Osteocyte (in vitro differentiated cells): ENCODE measurements around the gene TPRA1. TPM values are rescaled to one million over a fixed set of nuclear protein-coding genes. Genes with fewer than 3 reads are reported as not detected.

Experiments
- DNase-seq: peaks from one replicate; pipeline ENCODE4 v3.0.0; 2021; ENCODE audit warnings: mixed read lengths; ENCODE audit not compliant: unreplicated experiment; ENCODE audit errors: extremely low spot score
- H3K27ac Mint-ChIP-seq: one replicate; pipeline ENCODE4 v1.8.0; 2021; ENCODE audit warnings: mild to moderate bottlenecking, mixed read lengths; ENCODE audit not compliant: unreplicated experiment
- H3K27me3 Mint-ChIP-seq: one replicate; pipeline ENCODE4 v1.8.0; 2021; ENCODE audit warnings: mixed read lengths; ENCODE audit not compliant: unreplicated experiment
- H3K36me3 Mint-ChIP-seq: one replicate; pipeline ENCODE4 v1.8.0; 2021; ENCODE audit warnings: mixed read lengths; ENCODE audit not compliant: unreplicated experiment
- H3K4me1 Mint-ChIP-seq: one replicate; pipeline ENCODE4 v1.8.0; 2021; ENCODE audit warnings: mixed read lengths; ENCODE audit not compliant: unreplicated experiment
- H3K4me3 Mint-ChIP-seq: one replicate; pipeline ENCODE4 v1.8.0; 2021; ENCODE audit warnings: mild to moderate bottlenecking, moderate library complexity, mixed read lengths; ENCODE audit not compliant: unreplicated experiment
- H3K9me3 Mint-ChIP-seq: one replicate; pipeline ENCODE4 v1.8.0; 2021; ENCODE audit warnings: mixed read lengths; ENCODE audit not compliant: unreplicated experiment
- CTCF ChIP-seq: fragments of 200-600 bp; sonication (generic); IDR thresholded peaks from 2 replicates; pipeline ENCODE4 v1.5.0; 2021; ENCODE audit warnings: antibody characterized with exemption, mild to moderate bottlenecking, moderate library complexity
- total RNA-seq: library from RNA; stranded (reverse); gene quantifications from 2 replicates; pipeline ENCODE4 v1.2.1, GENCODE V29; 2021

The TPRA1 gene
- total RNA-seq, 1 donor from 2014 or later = 49.7 TPM

DNA sequence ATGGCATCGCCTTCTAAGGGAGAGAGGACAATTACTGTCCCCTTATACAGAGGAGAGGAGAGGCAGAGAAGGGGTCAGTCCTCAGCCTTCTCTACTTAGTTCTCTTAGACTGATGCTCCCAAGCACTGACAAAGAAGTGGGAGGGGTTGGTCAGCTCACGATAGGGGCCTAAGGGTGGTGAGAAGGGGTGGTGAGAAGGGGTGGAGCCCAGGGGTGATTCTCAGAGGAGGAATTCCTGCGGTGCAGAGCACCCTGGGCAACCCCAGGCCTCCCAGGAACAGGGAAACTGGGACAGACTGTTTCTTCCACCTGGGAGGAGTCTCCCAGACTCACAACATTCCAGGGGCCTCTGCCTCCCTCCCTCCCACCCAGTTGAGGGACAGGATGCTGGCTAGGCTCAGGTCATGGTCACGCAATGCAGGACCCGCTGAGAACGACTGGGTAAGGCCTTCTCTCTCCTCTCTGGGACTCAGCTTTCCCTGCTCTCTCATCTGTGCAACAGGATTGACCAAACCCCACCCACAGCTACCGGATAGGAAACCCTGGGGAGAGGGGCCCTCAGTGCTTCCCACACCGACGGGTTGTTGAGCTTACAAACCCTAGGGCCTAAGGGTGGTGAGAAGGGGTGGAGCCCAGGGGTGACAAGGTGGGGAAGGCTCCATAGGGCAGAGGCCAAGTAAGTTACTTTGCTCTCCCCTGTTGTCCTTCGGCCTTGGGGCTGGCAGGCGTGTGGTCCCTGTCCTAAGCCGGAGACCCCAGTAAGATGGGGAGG lies 1.5 kb downstream of the TPRA1 start:
- no peak for DNase-seq
- no peaks in the 10 kb centered on the region for H3K27me3 Mint-ChIP-seq
- peaks cover 31% of the 10 kb centered on the region for H3K4me1 Mint-ChIP-seq
- no peaks in the 10 kb centered on the region for H3K9me3 Mint-ChIP-seq
- peak overlapping the region; percentile 92 for H3K4me3 Mint-ChIP-seq
- H3K36me3 Mint-ChIP-seq = no peaks in the 10 kb centered on the region
- H3K27ac Mint-ChIP-seq = peak overlapping the region; percentile 88
- TF ChIP-seq CTCF = no peak

- Mint-ChIP-seq H3K36me3 (no peaks in the 10 kb centered on the region), H3K9me3 (no peaks in the 10 kb centered on the region), H3K4me1 (peaks cover 31% of the 10 kb centered on the region), H3K4me3 (no peak overlapping the region), H3K27me3 (no peaks in the 10 kb centered on the region), H3K27ac (peak overlapping the region; percentile 27)
- DNase-seq = no peak
- TF ChIP-seq CTCF = no peak
Observed at GRCh38 chr3:127587876-127588275, 2.7 kb downstream of the TPRA1 start.

DNA sequence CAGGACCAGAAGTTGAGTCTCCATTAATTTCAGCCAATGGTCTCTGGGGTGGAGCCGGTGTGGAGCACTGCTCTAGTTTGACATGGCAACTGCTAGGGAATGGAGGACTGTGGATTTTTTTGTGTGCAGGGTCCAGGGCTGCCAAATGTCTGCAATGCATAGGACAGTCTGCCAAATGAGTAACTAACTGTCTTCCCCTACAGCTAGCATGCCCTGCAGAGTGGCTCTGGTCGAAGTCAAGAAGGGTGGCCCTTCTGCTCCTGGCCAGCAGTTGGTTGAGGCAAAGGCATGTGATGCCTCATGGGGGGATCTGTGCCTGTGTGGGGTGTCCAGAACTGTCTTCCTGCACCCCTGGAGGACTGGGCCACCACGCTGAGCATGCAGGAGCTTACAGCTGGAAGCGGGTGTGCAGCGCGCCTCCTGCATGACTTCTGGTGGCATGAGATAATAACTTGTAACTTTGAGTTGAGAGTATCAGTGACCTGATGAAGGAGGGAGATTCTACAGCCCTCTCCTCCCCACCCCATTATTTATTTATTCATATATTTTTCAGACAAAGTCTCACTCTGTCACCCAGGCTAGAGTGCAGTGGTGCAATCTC lies 4.6 kb downstream of the TPRA1 start:
- Mint-ChIP-seq H3K9me3 (no peaks in the 10 kb centered on the region), H3K36me3 (no peaks in the 10 kb centered on the region), H3K4me1 (peaks cover 22% of the 10 kb centered on the region), H3K27ac (no peak overlapping the region), H3K4me3 (no peak overlapping the region), H3K27me3 (no peaks in the 10 kb centered on the region)
- DNase-seq = no peak
- TF ChIP-seq CTCF = no peak

DNA sequence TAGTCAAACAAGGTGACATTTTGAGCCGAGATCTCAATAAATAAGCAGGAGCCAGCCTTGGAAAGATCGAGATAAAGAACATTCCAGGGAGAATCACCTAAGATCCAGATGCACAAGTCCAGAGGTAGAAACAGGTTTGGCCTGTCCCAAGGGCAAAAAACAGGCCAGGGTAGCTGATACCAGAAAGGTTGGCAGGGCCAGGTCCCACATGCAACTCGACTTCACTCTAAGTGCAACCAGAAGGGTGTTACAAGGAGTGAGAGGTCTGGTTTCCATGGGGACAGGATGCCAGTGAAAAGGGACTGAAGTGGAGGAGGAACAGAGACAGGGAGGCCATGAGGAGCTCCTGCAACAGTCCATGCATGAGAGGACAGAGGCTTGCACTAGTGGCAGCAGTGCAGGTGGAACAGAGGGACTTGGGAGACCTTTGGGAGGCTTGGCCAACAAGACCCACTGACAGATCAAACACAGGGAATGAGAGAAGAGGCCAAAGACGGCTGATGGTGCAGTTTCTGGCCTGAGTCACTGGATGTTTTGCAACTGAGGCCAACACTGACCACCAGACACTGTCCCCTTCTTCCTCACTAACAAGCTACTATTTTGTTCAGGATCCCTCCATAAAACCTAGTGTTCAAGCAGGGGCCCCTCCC lies 5.2 kb downstream of the TPRA1 start:
- H3K4me3 Mint-ChIP-seq = no peak overlapping the region
- no peak for TF ChIP-seq CTCF
- H3K36me3 Mint-ChIP-seq = no peaks in the 10 kb centered on the region
- H3K4me1 Mint-ChIP-seq = peaks cover 20% of the 10 kb centered on the region
- no peaks in the 10 kb centered on the region for H3K9me3 Mint-ChIP-seq
- H3K27me3 Mint-ChIP-seq = no peaks in the 10 kb centered on the region
- DNase-seq = no peak
- no peak overlapping the region for H3K27ac Mint-ChIP-seq

DNA sequence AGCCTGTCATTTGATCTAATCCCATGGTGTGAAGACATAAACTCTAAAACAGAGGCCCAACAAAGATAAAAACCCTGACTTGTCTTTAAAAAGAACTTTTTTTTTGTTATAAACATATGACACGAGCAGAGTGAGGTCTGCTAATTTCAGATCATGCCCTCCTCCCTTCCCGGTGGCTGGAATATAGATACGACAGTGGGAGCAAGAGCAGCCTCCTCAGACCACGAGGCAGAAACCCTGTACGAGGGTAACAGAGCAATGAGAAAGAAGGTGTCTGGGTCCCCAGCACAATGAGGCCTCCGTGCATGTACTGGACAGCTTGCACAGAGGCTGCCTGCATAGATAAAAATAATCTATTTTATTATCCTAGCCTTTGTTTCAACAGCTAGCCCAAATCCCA lies 5.8 kb downstream of the TPRA1 start:
- Mint-ChIP-seq H3K4me1 (peaks cover 20% of the 10 kb centered on the region), H3K27ac (peak overlapping the region; percentile 27), H3K36me3 (no peaks in the 10 kb centered on the region), H3K27me3 (no peaks in the 10 kb centered on the region), H3K9me3 (no peaks in the 10 kb centered on the region), H3K4me3 (no peak overlapping the region)
- no peak for DNase-seq
- no peak for TF ChIP-seq CTCF
